ENCODE measurements around the gene PHACTR3. TPM values are rescaled to one million over a fixed set of nuclear protein-coding genes. Genes with fewer than 3 reads are reported as not detected.
A peak's percentile ranks its signal among the peaks of the same experiment; 100 is the strongest.

Gene PHACTR3
- total RNA-seq, 2 donors from 2014 or later, result 0.13 TPM; not detected in 1

- H3K4me3 Mint-ChIP-seq, result no peak overlapping the region
- DNase-seq, result no peak
- Histone ChIP-seq H3K27me3 (ENCODE audit: control insufficient read depth, insufficient read depth, low read length, poor library complexity, severe bottlenecking) (peaks cover 35% of the 10 kb centered on the region), H3K9me3 (ENCODE audit: control insufficient read depth, low read length) (no peaks in the 10 kb centered on the region), H3K27ac (ENCODE audit: low read depth, low read length) (no peak overlapping the region), H3K4me3 (ENCODE audit: low read length) (no peak overlapping the region), H3K36me3 (ENCODE audit: control insufficient read depth, insufficient read depth, low read length) (no peaks in the 10 kb centered on the region), H3K4me1 (ENCODE audit: control insufficient read depth, insufficient read depth, low read length) (no peaks in the 10 kb centered on the region), H3K9ac (ENCODE audit: extremely low read depth, low read length, poor library complexity, severe bottlenecking) (no peak overlapping the region)
- 80% methylated on average over 7 of the region's 7 CpGs; no CpG with 5 or more reads in 1 of the 2 experiments for WGBS, 2 experiments (ENCODE audit: insufficient coverage in 1 of 2, insufficient read length in 1 of 2)
- no peaks in the 10 kb centered on the region for H3K36me3 Mint-ChIP-seq (ENCODE audit: low read depth)
- no peaks in the 10 kb centered on the region for H3K9me3 Mint-ChIP-seq
- no peak overlapping the region for H3K27ac Mint-ChIP-seq
- peaks cover 52% of the 10 kb centered on the region for H3K27me3 Mint-ChIP-seq (ENCODE audit: insufficient read depth)
- TF ChIP-seq, protein P1, sequence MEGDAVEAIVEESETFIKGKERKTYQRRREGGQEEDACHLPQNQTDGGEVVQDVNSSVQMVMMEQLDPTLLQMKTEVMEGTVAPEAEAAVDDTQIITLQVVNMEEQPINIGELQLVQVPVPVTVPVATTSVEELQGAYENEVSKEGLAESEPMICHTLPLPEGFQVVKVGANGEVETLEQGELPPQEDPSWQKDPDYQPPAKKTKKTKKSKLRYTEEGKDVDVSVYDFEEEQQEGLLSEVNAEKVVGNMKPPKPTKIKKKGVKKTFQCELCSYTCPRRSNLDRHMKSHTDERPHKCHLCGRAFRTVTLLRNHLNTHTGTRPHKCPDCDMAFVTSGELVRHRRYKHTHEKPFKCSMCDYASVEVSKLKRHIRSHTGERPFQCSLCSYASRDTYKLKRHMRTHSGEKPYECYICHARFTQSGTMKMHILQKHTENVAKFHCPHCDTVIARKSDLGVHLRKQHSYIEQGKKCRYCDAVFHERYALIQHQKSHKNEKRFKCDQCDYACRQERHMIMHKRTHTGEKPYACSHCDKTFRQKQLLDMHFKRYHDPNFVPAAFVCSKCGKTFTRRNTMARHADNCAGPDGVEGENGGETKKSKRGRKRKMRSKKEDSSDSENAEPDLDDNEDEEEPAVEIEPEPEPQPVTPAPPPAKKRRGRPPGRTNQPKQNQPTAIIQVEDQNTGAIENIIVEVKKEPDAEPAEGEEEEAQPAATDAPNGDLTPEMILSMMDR (conservative IDR thresholded peaks at IDR 0.05), result no peak
- H3K4me1 Mint-ChIP-seq, result no peaks in the 10 kb centered on the region
These were observed 166.5 kb downstream of the PHACTR3 start for GRCh38 chr20:59770851-59771250.

DNA sequence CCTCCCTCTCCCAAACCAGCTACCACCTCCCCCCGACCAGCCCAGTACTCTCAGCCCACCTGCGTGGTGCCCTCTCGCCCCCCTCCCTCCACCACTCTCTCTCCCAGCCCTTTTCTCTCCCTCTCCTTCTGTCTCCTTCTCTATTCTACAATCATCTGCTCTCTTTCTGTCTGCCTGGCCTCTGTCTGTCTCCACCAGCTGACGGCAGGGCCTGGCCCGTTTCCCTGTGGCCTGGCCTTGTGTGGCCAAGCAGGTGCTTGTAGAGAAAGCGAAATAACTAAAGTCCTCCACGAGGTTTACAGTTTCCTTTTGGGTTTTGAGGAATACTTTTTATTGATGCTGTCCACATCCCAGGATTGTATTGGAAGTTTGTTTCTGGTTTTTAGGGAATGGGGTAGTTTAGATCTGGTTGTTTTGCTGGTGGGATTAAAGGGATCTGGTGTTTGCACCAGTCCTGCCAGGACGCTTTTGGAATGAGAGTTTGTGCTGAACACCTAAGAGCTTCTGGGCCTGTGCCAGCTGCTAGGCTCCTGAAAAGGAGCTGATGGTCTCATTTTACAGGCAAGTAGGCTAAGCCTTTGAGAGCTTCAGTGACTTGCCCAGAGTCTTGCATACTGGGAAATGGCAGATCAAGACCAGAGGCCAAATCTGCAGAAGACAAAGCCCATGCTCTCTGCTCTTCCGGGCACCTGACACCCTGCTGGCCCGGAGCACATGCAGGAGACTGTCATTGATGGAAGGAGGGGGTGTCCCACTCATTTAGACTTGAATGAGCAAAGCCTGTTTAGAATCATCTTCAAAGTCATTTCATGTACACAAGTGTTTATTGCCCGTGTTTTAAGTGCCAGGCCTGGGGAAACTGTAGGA, 167.4 kb downstream of the PHACTR3 start:
- Mint-ChIP-seq H3K4me1 (no peaks in the 10 kb centered on the region), H3K4me3 (no peak overlapping the region), H3K27me3 (ENCODE audit: insufficient read depth) (peaks cover 49% of the 10 kb centered on the region), H3K27ac (no peak overlapping the region), H3K9me3 (no peaks in the 10 kb centered on the region), H3K36me3 (ENCODE audit: low read depth) (no peaks in the 10 kb centered on the region)
- WGBS, 2 experiments (ENCODE audit: insufficient coverage in 1 of 2, insufficient read length in 1 of 2), result 75 to 83% methylated on average over 10 to 11 of the region's 11 CpGs
- no peaks in the 10 kb centered on the region for H3K36me3 ChIP-seq (ENCODE audit: control insufficient read depth, insufficient read depth, low read length)
- no peak overlapping the region for H3K4me3 ChIP-seq (ENCODE audit: low read length)
- H3K27me3 ChIP-seq (ENCODE audit: control insufficient read depth, insufficient read depth, low read length, poor library complexity, severe bottlenecking), result peaks cover 41% of the 10 kb centered on the region
- peak; percentile 6 for DNase-seq
- H3K9ac ChIP-seq (ENCODE audit: extremely low read depth, low read length, poor library complexity, severe bottlenecking), result no peak overlapping the region
- H3K9me3 ChIP-seq (ENCODE audit: control insufficient read depth, low read length), result no peaks in the 10 kb centered on the region
- TF ChIP-seq, protein P1 (conservative IDR thresholded peaks at IDR 0.05), result no peak
- no peak overlapping the region for H3K27ac ChIP-seq (ENCODE audit: low read depth, low read length)
- no peaks in the 10 kb centered on the region for H3K4me1 ChIP-seq (ENCODE audit: control insufficient read depth, insufficient read depth, low read length)

DNA sequence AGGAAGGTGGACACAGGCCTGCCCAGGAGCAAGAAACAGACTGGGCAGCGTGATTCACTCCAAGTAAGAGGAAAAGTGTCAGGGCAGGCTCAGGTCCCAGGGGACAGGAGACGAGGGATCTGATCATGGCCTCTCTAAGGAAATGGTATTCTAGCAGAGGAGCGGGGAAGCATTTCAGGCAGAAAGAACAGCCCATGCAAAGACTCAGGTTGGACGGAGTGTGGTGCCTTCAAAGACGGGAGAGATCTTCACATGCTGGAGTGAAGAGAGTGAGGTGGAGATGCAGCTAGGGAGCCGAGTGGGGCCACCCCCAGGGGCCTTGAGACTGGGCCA, 168.0 kb downstream of the PHACTR3 start:
- Mint-ChIP-seq H3K9me3 (no peaks in the 10 kb centered on the region), H3K27me3 (ENCODE audit: insufficient read depth) (peaks cover 49% of the 10 kb centered on the region), H3K4me1 (no peaks in the 10 kb centered on the region), H3K4me3 (no peak overlapping the region), H3K36me3 (ENCODE audit: low read depth) (no peaks in the 10 kb centered on the region), H3K27ac (no peak overlapping the region)
- Histone ChIP-seq H3K27me3 (ENCODE audit: control insufficient read depth, insufficient read depth, low read length, poor library complexity, severe bottlenecking) (peaks cover 44% of the 10 kb centered on the region), H3K9ac (ENCODE audit: extremely low read depth, low read length, poor library complexity, severe bottlenecking) (no peak overlapping the region), H3K9me3 (ENCODE audit: control insufficient read depth, low read length) (no peaks in the 10 kb centered on the region), H3K4me3 (ENCODE audit: low read length) (no peak overlapping the region), H3K27ac (ENCODE audit: low read depth, low read length) (no peak overlapping the region), H3K4me1 (ENCODE audit: control insufficient read depth, insufficient read depth, low read length) (no peaks in the 10 kb centered on the region), H3K36me3 (ENCODE audit: control insufficient read depth, insufficient read depth, low read length) (no peaks in the 10 kb centered on the region)
- 82 to 90% methylated on average over 5 of the region's 6 CpGs for WGBS, 2 experiments (ENCODE audit: insufficient coverage in 1 of 2, insufficient read length in 1 of 2)
- TF ChIP-seq, protein P1 (conservative IDR thresholded peaks at IDR 0.05), result no peak
- DNase-seq, result no peak
